Measurements from ENCODE around the gene FGD4. TPM values are rescaled to one million over a fixed set of nuclear protein-coding genes. Genes with fewer than 3 reads are reported as not detected.

FGD4 gene
- total RNA-seq, 1 experiment from 2014 or later: 54.3 TPM

- no peak overlapping the region for H3K9ac ChIP-seq (ENCODE audit: extremely low read depth, insufficient read length, low read length)
- no peak overlapping the region for H4K8ac ChIP-seq (replicated peaks; ENCODE audit: insufficient read length, low read depth, low read length)
- no peak overlapping the region for H4K91ac ChIP-seq (ENCODE audit: insufficient read length, low read depth, low read length)
- H3K4me2 ChIP-seq (ENCODE audit: insufficient read depth, insufficient read length, low read length): no peak overlapping the region
- H2BK15ac ChIP-seq (ENCODE audit: low read depth, low read length): no peak overlapping the region
- no peaks in the 10 kb centered on the region for H3K27me3 ChIP-seq (ENCODE audit: insufficient read depth, low read length)
- Mint-ChIP-seq H3K36me3 (ENCODE audit: insufficient read depth in 1 of 3, low read depth in 3 of 3) (peaks cover 68 to 71% (median 71%) of the 10 kb centered on the region in 3 experiments), H3K27ac (no peak overlapping the region), H3K27me3 (ENCODE audit: low read depth) (no peaks in the 10 kb centered on the region; the same call in 1 of the 2 replicates), H3K4me3 (no peak overlapping the region), H3K9me3 (peaks cover 48 to 53% of the 10 kb centered on the region in 2 experiments), H3K4me1 (peaks cover 33 to 52% of the 10 kb centered on the region in 2 experiments)
- no peak overlapping the region for H3K23ac ChIP-seq (ENCODE audit: insufficient read length, low read depth, low read length)
- H2BK120ac ChIP-seq (ENCODE audit: low read depth, low read length, poor library complexity, severe bottlenecking): no peak overlapping the region
- no peak overlapping the region for H3K4ac ChIP-seq (ENCODE audit: low read depth, low read length)
- no peak overlapping the region for H2BK12ac ChIP-seq (ENCODE audit: insufficient read length, low read depth, low read length)
- no peak overlapping the region for H2BK5ac ChIP-seq (ENCODE audit: insufficient read length, low read length)
- H3K79me2 ChIP-seq (ENCODE audit: insufficient read depth, low read length): peaks cover 39% of the 10 kb centered on the region; the same call in 1 of the 2 replicates
- H4K5ac ChIP-seq (ENCODE audit: insufficient read length, low read depth, low read length): no peak overlapping the region
- no peaks in the 10 kb centered on the region for H3K23me2 ChIP-seq (ENCODE audit: insufficient read length, low read depth, low read length, poor library complexity, severe bottlenecking)
- no peak overlapping the region for H3K56ac ChIP-seq (ENCODE audit: insufficient read length, low read depth, low read length)
- H3K27ac ChIP-seq (ENCODE audit: insufficient read length, low read depth, low read length): no peak overlapping the region
- no peak for DNase-seq
- no peak overlapping the region for H2AFZ ChIP-seq (ENCODE audit: low read length)
- no peaks in the 10 kb centered on the region for H4K20me1 ChIP-seq (ENCODE audit: control insufficient read depth, insufficient read depth, insufficient read length)
- H3K9me3 ChIP-seq (ENCODE audit: control insufficient read depth, low read depth, low read length): no peaks in the 10 kb centered on the region
- H3K18ac ChIP-seq (ENCODE audit: insufficient read length, low read depth, low read length): no peak overlapping the region
- TF ChIP-seq, protein P1, sequence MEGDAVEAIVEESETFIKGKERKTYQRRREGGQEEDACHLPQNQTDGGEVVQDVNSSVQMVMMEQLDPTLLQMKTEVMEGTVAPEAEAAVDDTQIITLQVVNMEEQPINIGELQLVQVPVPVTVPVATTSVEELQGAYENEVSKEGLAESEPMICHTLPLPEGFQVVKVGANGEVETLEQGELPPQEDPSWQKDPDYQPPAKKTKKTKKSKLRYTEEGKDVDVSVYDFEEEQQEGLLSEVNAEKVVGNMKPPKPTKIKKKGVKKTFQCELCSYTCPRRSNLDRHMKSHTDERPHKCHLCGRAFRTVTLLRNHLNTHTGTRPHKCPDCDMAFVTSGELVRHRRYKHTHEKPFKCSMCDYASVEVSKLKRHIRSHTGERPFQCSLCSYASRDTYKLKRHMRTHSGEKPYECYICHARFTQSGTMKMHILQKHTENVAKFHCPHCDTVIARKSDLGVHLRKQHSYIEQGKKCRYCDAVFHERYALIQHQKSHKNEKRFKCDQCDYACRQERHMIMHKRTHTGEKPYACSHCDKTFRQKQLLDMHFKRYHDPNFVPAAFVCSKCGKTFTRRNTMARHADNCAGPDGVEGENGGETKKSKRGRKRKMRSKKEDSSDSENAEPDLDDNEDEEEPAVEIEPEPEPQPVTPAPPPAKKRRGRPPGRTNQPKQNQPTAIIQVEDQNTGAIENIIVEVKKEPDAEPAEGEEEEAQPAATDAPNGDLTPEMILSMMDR (conservative IDR thresholded peaks at IDR 0.05): no peak
- H2BK20ac ChIP-seq (ENCODE audit: low read depth, low read length, poor library complexity, severe bottlenecking): no peak overlapping the region
- no peaks in the 10 kb centered on the region for H3K79me1 ChIP-seq (ENCODE audit: insufficient read depth, low read depth, low read length, poor library complexity, severe bottlenecking)
- no peak overlapping the region for H3T11ph ChIP-seq (ENCODE audit: low read length)
- H3K4me1 ChIP-seq (ENCODE audit: insufficient read depth, low read length): peaks cover 7% of the 10 kb centered on the region; the same call in 1 of the 2 replicates
- H3K14ac ChIP-seq (ENCODE audit: insufficient read depth, low read length): no peak overlapping the region
- no peak overlapping the region for H2AK5ac ChIP-seq (ENCODE audit: insufficient read length, low read length)
Measured at GRCh38 chr12:32423559-32423958, 24.2 kb downstream of the FGD4 start.
